Hematopoietic multipotent progenitor cell treated with erythropoietin and hydrocortisone succinate and interleukin-3 and kit ligand, for 8 days (in vitro differentiated cells): ENCODE measurements around the gene PALMD.

ENCODE experiments used
- DNase-seq: peaks from one replicate; pipeline ENCODE4 v3.0.0-alpha.2; 2015

Gene PALMD

GRCh38 chr1:99635664-99636063 is 10.2 kb upstream of the PALMD start:
- DNase-seq: no peak

- DNase-seq: no peak
Measured at GRCh38 chr1:99636647-99637175, 9.2 kb upstream of the PALMD start.

GRCh38 chr1:99638853-99639252 is 7.1 kb upstream of the PALMD start:
- DNase-seq: no peak

- DNase-seq: no peak
Measured at GRCh38 chr1:99639408-99639807, 6.5 kb upstream of the PALMD start.

- no peak for DNase-seq
Measured at GRCh38 chr1:99639945-99640344, 6.0 kb upstream of the PALMD start.

GRCh38 chr1:99640672-99641071 is 5.2 kb upstream of the PALMD start:
- no peak for DNase-seq

GRCh38 chr1:99641558-99641957 is 4.4 kb upstream of the PALMD start:
- DNase-seq: no peak

GRCh38 chr1:99642053-99642452 is 3.9 kb upstream of the PALMD start:
- DNase-seq: no peak

GRCh38 chr1:99643021-99643779 is 2.7 kb upstream of the PALMD start:
- DNase-seq: no peak

- no peak for DNase-seq
Measured at GRCh38 chr1:99644279-99645004, 1.5 kb upstream of the PALMD start.

GRCh38 chr1:99645203-99645602 is 710 bp upstream of the PALMD start:
- no peak for DNase-seq

- DNase-seq: no peak
Measured at GRCh38 chr1:99646868-99647267, 955 bp downstream of the PALMD start.

- no peak for DNase-seq
Measured at GRCh38 chr1:99647490-99647889, 1.6 kb downstream of the PALMD start.

- no peak for DNase-seq
Measured at GRCh38 chr1:99648107-99648506, 2.2 kb downstream of the PALMD start.

GRCh38 chr1:99650030-99650429 is 4.1 kb downstream of the PALMD start:
- DNase-seq: no peak

GRCh38 chr1:99650773-99651437 is 5.0 kb downstream of the PALMD start:
- DNase-seq: no peak

- no peak for DNase-seq
Measured at GRCh38 chr1:99652881-99653281, 7.0 kb downstream of the PALMD start.

- no peak for DNase-seq
Measured at GRCh38 chr1:99655376-99655775, 9.5 kb downstream of the PALMD start.

- no peak for DNase-seq
Measured at GRCh38 chr1:99656701-99657100, 10.8 kb downstream of the PALMD start.

- no peak for DNase-seq
Measured at GRCh38 chr1:99657213-99658030, 11.5 kb downstream of the PALMD start.

GRCh38 chr1:99658031-99658290 is 12.0 kb downstream of the PALMD start:
- no peak for DNase-seq

- no peak for DNase-seq
Measured at GRCh38 chr1:99659755-99660210, 13.9 kb downstream of the PALMD start.

GRCh38 chr1:99660496-99660895 is 14.6 kb downstream of the PALMD start:
- no peak for DNase-seq
